Endometrium (tissue), 2 donors: Measurements from ENCODE around the gene MARK3.

Source experiments
- FAIRE-seq: peaks from 2 replicates; lab custom pipeline; 2012; peaks lifted over from hg19 to GRCh38; lab: Jason Lieb, UNC
- donor health status: control.
- donor health status: control.

MARK3 gene

GRCh38 chr14:103442288-103442687 lies 57.1 kb downstream of the MARK3 start:
- no peak for FAIRE-seq

GRCh38 chr14:103443111-103443510 lies 57.9 kb downstream of the MARK3 start:
- FAIRE-seq: no peak

GRCh38 chr14:103444837-103445524 lies 59.8 kb downstream of the MARK3 start:
- no peak for FAIRE-seq

GRCh38 chr14:103445806-103446205 lies 60.6 kb downstream of the MARK3 start:
- FAIRE-seq: no peak

- FAIRE-seq: no peak
Measured at GRCh38 chr14:103448097-103448496, 62.9 kb downstream of the MARK3 start.

GRCh38 chr14:103449634-103450161 lies 64.5 kb downstream of the MARK3 start:
- no peak for FAIRE-seq

- peak; percentile 46 for FAIRE-seq
Measured at GRCh38 chr14:103450416-103450815, 65.2 kb downstream of the MARK3 start.

- no peak for FAIRE-seq
Measured at GRCh38 chr14:103451401-103451800, 66.2 kb downstream of the MARK3 start.

GRCh38 chr14:103453791-103454190 lies 68.6 kb downstream of the MARK3 start:
- FAIRE-seq: no peak

- FAIRE-seq: no peak
Measured at GRCh38 chr14:103456167-103456835, 71.1 kb downstream of the MARK3 start.

- FAIRE-seq: no peak
Measured at GRCh38 chr14:103460415-103460814, 75.2 kb downstream of the MARK3 start.

- FAIRE-seq: no peak
Measured at GRCh38 chr14:103463149-103463548, 77.9 kb downstream of the MARK3 start.

- no peak for FAIRE-seq
Measured at GRCh38 chr14:103463851-103464250, 78.6 kb downstream of the MARK3 start.

GRCh38 chr14:103472939-103473338 lies 87.7 kb downstream of the MARK3 start:
- no peak for FAIRE-seq

GRCh38 chr14:103474893-103475292 lies 89.7 kb downstream of the MARK3 start:
- FAIRE-seq: no peak

GRCh38 chr14:103476065-103476464 lies 90.8 kb downstream of the MARK3 start:
- FAIRE-seq: no peak

- FAIRE-seq: no peak
Measured at GRCh38 chr14:103476631-103477030, 91.4 kb downstream of the MARK3 start.

GRCh38 chr14:103480595-103480994 lies 95.4 kb downstream of the MARK3 start:
- no peak for FAIRE-seq

GRCh38 chr14:103483600-103483999 lies 98.4 kb downstream of the MARK3 start:
- no peak for FAIRE-seq

GRCh38 chr14:103485504-103485903 lies 100.3 kb downstream of the MARK3 start:
- FAIRE-seq: no peak

- FAIRE-seq: no peak
Measured at GRCh38 chr14:103488071-103488470, 102.9 kb downstream of the MARK3 start.

- FAIRE-seq: no peak
Measured at GRCh38 chr14:103488960-103489359, 103.7 kb downstream of the MARK3 start.

GRCh38 chr14:103489621-103490020 lies 104.4 kb downstream of the MARK3 start:
- no peak for FAIRE-seq

- FAIRE-seq: no peak
Measured at GRCh38 chr14:103491691-103492090, 106.5 kb downstream of the MARK3 start.
